Psoas muscle (tissue), 8 donors: ENCODE results near the gene SPR. TPM values are rescaled to one million over a fixed set of nuclear protein-coding genes. Genes with fewer than 3 reads are reported as not detected.

Experiments
- ATAC-seq, 4 donors: fragments of 200-7000 bp; cut with Tn5 transposase; one replicate each; pipeline ENCODE4 v1.9.1; 2020; ENCODE audit warnings: moderate library complexity in 3 of 4, mild to moderate bottlenecking in 2 of 4
- DNase-seq, 2 donors: peaks; one replicate each; pipeline ENCODE4 v3.0.0-alpha.2; 2020
- H3K27ac ChIP-seq: fragments of 200-600 bp; one replicate; pipeline ENCODE4 v1.8.0; 2022
- H3K27me3 ChIP-seq, 3 donors: fragments of 200-600 bp in 1 of 3; one replicate each; pipeline versions ENCODE4 v1.6.1 to v1.8.0; 2013 to 2022; ENCODE audit warnings: low read length in 2 of 3, mild to moderate bottlenecking in 2 of 3, moderate library complexity in 1 of 3; ENCODE audit not compliant: insufficient read depth in 3 of 3
- H3K36me3 ChIP-seq, 2 donors: fragments of 200-600 bp in 1 of 2; one replicate each; pipeline versions ENCODE4 v1.6.1 to v1.8.0; 2013 to 2022; ENCODE audit warnings: low read depth in 1 of 2, mild to moderate bottlenecking in 1 of 2, moderate library complexity in 1 of 2; ENCODE audit not compliant: insufficient read depth in 1 of 2
- H3K4me1 ChIP-seq: fragments of 200-600 bp; one replicate; pipeline ENCODE4 v1.8.0; 2022
- H3K4me3 ChIP-seq: fragments of 200-600 bp; one replicate; pipeline ENCODE4 v1.8.0; 2022; ENCODE audit warnings: mild to moderate bottlenecking
- H3K9me3 ChIP-seq: fragments of 200-600 bp; one replicate; pipeline ENCODE4 v1.8.0; 2022
- WGBS, 3 donors: extraction: QIAGEN DNeasy Blood & Tissue Kit; methylation state at CpG; one replicate each; pipeline versions ENCODE4 v1.1.6 to v1.1.7; 2013; 5-methylcytosine and 5-hydroxymethylcytosine counted together
- intact Hi-C, 2 donors: fragments of 100-400 bp; cut with DNase I; formaldehyde crosslinking; loops; one replicate each; pipeline versions ENCODE4 v1.11.0 to v1.14.2; 2022
- polyA plus RNA-seq, 3 donors: library from polyadenylated mRNA; stranded (reverse); fragments of 200-250 nt; gene quantifications; one replicate each; pipeline ENCODE4 v1.2.3, GENCODE V29; 2013
- total RNA-seq, 4 donors: library from RNA; stranded (reverse); fragmentation: NEBNext Ultra II Directional in 2 of 4; extraction: Animal tissue kit (Norgen Biotek cat#: 25700) in 2 of 4; gene quantifications; one replicate each; pipeline versions ENCODE4 v1.2.1 to v1.2.4, GENCODE V29; 2021 to 2023
- TF ChIP-seq, protein P1 (sequence below): fragments of 200-600 bp; IDR thresholded peaks from one replicate; pipeline ENCODE4 v1.8.0; 2022; ENCODE audit warnings: antibody characterized with exemption
- donor health status: healthy with polysubstance abuse.
- donor health status: DM: no; HTN: no; CAD: no; lungs with moderate emphysema.
- donor health status: Bipolar disorder and iron deficiency.
- donor health status: healthy.
- donor health status: DM: yes; HTN: yes; CAD: no.
- donor health status: DM: no; HTN: no; CAD: no.
- donor health status: DM: no; HTN: no; CAD: no.
- donor health status: DM: yes; HTN: yes; CAD: no.

SPR gene
- total and polyA plus RNA-seq, 7 donors, result 19.1 to 46.0 (median 32.8) TPM

DNA sequence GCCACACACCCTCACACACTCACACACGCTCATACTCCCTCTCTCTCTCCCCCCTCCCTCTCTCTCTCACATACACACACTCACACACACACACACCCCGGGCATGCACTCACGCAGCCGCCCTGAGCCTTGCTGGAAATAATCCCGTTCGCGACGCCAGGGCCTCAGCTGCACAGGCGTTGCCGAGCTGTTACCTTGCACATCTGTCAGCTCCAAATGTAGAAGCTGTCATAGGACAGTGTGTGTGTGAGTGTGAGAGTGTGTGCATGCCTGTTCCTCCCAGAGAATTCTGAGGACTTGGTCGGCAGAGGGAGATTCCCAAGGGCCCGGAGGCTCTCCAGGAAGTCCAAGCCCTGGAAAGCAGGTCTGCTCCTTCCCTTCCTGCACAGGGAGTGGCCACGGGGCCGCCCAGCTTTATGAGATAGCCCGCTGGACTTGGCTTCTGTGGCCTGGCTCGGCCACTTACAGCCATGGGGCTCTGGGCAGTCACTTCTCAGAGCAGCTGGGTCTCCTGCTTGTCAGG lies 8.6 kb downstream of the SPR start:
- no peak overlapping the region for H3K4me3 ChIP-seq
- intact Hi-C loops, result loop anchor here in 1 of 2 donors (10.0 kb wide), 1 partner anchor 279 kb away; no protein-coding TSS in a partner anchor

DNA sequence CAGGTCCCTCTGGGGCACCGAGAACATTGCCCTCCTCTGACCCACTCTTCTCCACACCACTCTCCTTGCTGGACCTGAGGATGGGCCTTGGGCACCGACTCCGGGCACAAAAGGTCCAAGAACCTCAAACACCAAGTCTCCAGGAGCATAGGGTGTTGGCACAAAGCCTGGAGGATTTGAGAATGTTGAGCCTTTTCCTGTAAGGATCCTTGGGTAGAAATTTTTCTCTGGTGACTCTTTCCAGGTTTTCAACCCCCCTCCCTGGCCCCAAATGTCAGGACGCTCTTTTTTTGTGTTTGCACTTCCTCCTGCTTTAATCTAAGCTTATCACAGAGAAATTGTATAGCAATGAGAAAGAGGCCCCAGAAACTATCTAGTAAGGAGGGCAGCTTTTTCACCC lies 9.2 kb downstream of the SPR start:
- TF ChIP-seq, protein P1, sequence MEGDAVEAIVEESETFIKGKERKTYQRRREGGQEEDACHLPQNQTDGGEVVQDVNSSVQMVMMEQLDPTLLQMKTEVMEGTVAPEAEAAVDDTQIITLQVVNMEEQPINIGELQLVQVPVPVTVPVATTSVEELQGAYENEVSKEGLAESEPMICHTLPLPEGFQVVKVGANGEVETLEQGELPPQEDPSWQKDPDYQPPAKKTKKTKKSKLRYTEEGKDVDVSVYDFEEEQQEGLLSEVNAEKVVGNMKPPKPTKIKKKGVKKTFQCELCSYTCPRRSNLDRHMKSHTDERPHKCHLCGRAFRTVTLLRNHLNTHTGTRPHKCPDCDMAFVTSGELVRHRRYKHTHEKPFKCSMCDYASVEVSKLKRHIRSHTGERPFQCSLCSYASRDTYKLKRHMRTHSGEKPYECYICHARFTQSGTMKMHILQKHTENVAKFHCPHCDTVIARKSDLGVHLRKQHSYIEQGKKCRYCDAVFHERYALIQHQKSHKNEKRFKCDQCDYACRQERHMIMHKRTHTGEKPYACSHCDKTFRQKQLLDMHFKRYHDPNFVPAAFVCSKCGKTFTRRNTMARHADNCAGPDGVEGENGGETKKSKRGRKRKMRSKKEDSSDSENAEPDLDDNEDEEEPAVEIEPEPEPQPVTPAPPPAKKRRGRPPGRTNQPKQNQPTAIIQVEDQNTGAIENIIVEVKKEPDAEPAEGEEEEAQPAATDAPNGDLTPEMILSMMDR, result no peak
- Histone ChIP-seq H3K36me3 (peaks cover 0 to 8% of the 10 kb centered on the region in 2 donors), H3K4me3 (no peak overlapping the region), H3K27ac (no peak overlapping the region), H3K4me1 (peaks cover 5% of the 10 kb centered on the region), H3K9me3 (no peaks in the 10 kb centered on the region), H3K27me3 (peaks cover 0 to 25% (median 6%) of the 10 kb centered on the region in 3 donors)
- intact Hi-C loops, result loop anchor here in 1 of 2 donors (10.0 kb wide), 1 partner anchor 278 kb away; no protein-coding TSS in a partner anchor
- ATAC-seq (no peak), DNase-seq (no peak)
- 79 to 86% (median 81%) methylated on average over 4 of the region's 4 CpGs for WGBS, 3 donors

More for the DNA sequence above, 8.6 kb downstream of the SPR start:
- DNase-seq (peak in 1 of 2 donors; percentile 21), ATAC-seq (peak in 3 of 4 donors; percentile 19 to 59 (median 50))
- H3K27ac ChIP-seq, result no peak overlapping the region
- peaks cover 0 to 25% (median 6%) of the 10 kb centered on the region in 3 donors for H3K27me3 ChIP-seq
- H3K9me3 ChIP-seq, result no peaks in the 10 kb centered on the region
- TF ChIP-seq, protein P1, result no peak
- peaks cover 5% of the 10 kb centered on the region for H3K4me1 ChIP-seq
- H3K36me3 ChIP-seq, result peaks cover 0 to 12% of the 10 kb centered on the region in 2 donors
- 4 to 6% (median 5%) methylated on average over 16 of the region's 16 CpGs for WGBS, 3 donors

DNA sequence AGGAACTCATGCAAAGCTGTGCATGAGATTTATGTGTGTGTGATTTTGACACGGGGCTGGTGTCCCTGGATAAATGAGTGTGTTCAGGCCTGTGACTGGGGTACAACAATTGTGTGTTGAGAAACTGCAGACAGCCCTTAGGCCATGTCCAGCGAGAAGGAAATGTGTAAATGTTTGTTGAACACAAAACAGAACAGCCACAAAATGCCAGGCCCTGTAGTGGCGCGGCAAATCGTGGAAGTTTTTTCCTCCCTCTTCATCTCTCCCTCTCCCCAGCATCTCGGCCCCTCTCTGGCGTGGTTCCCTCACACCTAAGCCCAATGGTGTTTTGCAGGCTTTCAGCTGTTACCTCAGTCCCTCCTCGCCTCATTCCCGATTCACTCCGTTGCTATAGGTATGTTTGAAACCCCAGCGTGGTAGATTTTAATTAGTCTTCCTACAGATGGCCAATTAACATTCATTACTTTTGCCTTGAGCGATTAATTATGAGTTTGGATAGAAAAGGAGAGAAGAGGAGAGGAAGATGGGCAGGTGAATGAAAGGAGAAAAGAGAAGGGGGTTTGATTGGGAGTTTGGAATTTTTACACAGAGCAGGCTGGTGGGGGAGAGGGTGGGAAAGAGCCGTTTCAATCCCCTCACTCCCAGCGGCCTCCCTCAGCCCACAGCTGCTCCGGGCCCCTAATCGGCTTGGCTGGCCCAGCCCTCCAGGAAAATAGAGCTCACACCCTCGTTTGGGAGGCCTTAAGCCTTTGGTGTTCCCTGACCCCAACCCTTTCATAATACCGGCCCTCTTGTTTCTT lies 10.8 kb downstream of the SPR start:
- no peak for DNase-seq
- peaks cover 5% of the 10 kb centered on the region for H3K4me1 ChIP-seq
- TF ChIP-seq, protein P1, result no peak
- no peak for ATAC-seq
- H3K4me3 ChIP-seq, result no peak overlapping the region
- peaks cover 0 to 30% (median 6%) of the 10 kb centered on the region in 3 donors for H3K27me3 ChIP-seq
- intact Hi-C loops, result loop anchor here in 1 of 2 donors (10.0 kb wide), 1 partner anchor 277 kb away; no protein-coding TSS in a partner anchor
- 62 to 64% (median 62%) methylated on average over 18 of the region's 18 CpGs for WGBS, 3 donors
- H3K9me3 ChIP-seq, result no peaks in the 10 kb centered on the region
- no peak overlapping the region for H3K27ac ChIP-seq
- no peaks in the 10 kb centered on the region for H3K36me3 ChIP-seq

DNA sequence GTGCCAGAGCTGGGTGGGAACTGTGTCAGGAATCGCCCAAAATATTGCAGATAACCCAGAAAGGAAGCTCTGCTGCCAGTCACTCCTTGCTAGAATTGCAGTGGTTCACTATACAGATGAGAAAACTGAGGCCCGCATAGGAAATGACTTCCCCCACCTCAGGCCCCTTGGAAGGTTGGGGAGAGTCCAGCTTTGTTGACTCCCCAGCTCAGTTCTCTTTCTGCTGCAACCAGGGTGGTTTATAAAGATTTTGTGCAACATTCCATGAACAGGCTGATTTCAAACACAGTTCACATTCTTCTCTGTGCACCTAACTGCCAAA lies 11.3 kb downstream of the SPR start:
- DNase-seq (no peak), ATAC-seq (no peak)
- Histone ChIP-seq H3K27ac (no peak overlapping the region), H3K4me3 (no peak overlapping the region), H3K9me3 (no peaks in the 10 kb centered on the region), H3K4me1 (peaks cover 5% of the 10 kb centered on the region), H3K27me3 (peaks cover 0 to 35% (median 6%) of the 10 kb centered on the region in 3 donors), H3K36me3 (no peaks in the 10 kb centered on the region)
- intact Hi-C loops, result loop anchor here in 1 of 2 donors (10.0 kb wide), 1 partner anchor 276 kb away; no protein-coding TSS in a partner anchor
- TF ChIP-seq, protein P1, result no peak
- WGBS, 3 donors, result 77 to 82% (median 81%) methylated on average over 2 of the region's 2 CpGs
